Esophagus muscularis mucosa (tissue), 4 donors: ENCODE measurements around the gene PTPN3. TPM values are rescaled to one million over a fixed set of nuclear protein-coding genes. Genes with fewer than 3 reads are reported as not detected.
A peak's percentile ranks its signal among the peaks of the same experiment; 100 is the strongest.

Experiments used
- DNase-seq: peaks from one replicate; pipeline ENCODE4 v3.0.0-alpha.2; 2017; ENCODE audit errors: extremely low spot score
- H3K27ac ChIP-seq, 4 donors: fragments of 200-600 bp; sonication (generic); replicated peaks in 1 of 4; 1 replicate in 3 of 4; 2 replicates in 1 of 4; pipeline ENCODE4 v1.5.1; 2016 to 2019; ENCODE audit warnings: mild to moderate bottlenecking in 1 of 4
- H3K27me3 ChIP-seq, 4 donors: fragments of 200-600 bp; sonication (generic); one replicate each; pipeline versions ENCODE4 v1.5.1 to v1.6.0; 2016 to 2019
- H3K36me3 ChIP-seq, 4 donors: fragments of 200-600 bp; sonication (generic); one replicate each; pipeline ENCODE4 v1.5.1; 2016 to 2019
- H3K4me1 ChIP-seq, 4 donors: fragments of 200-600 bp; sonication (generic); one replicate each; pipeline ENCODE4 v1.5.1; 2016 to 2019
- H3K4me3 ChIP-seq, 4 donors: fragments of 200-600 bp; sonication (generic); 1 replicate in 2 of 4; 2 replicates in 2 of 4; pipeline ENCODE4 v1.5.1; 2016 to 2019; ENCODE audit warnings: mild to moderate bottlenecking in 4 of 4, moderate library complexity in 1 of 4
- H3K9me3 ChIP-seq, 4 donors: fragments of 200-600 bp; sonication (generic); 1 replicate in 3 of 4; 2 replicates in 1 of 4; pipeline ENCODE4 v1.5.1; 2016 to 2019
- EP300 ChIP-seq: sonication (generic); formaldehyde crosslinking; IDR thresholded peaks from one replicate; pipeline ENCODE4 v1.6.1; 2017; ENCODE audit warnings: antibody characterized with exemption
- POLR2A ChIP-seq: fragments of 450-650 bp; IDR thresholded peaks from one replicate; pipeline ENCODE4 v1.6.1; 2017; ENCODE audit warnings: antibody characterized with exemption, moderate library complexity, mild to moderate bottlenecking, low read depth
- POLR2AphosphoS5 ChIP-seq, 2 donors: sonication (generic); formaldehyde crosslinking; IDR thresholded peaks; one replicate each; pipeline ENCODE4 v1.6.1; 2017; ENCODE audit warnings: antibody characterized with exemption in 2 of 2
- WGBS: methylation state at CpG from one replicate; pipeline ENCODE4 v1.1.5; 2018; 5-methylcytosine and 5-hydroxymethylcytosine counted together
- intact Hi-C: fragments of 100-400 bp; cut with DNase I; formaldehyde crosslinking; loops from one replicate; pipeline ENCODE4 v1.15.1; 2023
- total RNA-seq, 4 donors: library from RNA; depleted of rRNA; stranded (reverse); fragments of >200 nt; gene quantifications; one replicate each; pipeline versions ENCODE4 v1.1.0 to v1.2.1, GENCODE V29; 2016
- TF ChIP-seq, protein P1 (sequence below), 3 experiments: fragments of 200-600 bp in 2 of 3; fragments of 450-650 bp in 1 of 3; sonication (generic) in 2 of 3; IDR thresholded peaks; one replicate each; pipeline ENCODE4 v1.5.1; 2017 to 2019; ENCODE audit warnings: antibody characterized with exemption in 3 of 3, mild to moderate bottlenecking in 2 of 3, moderate library complexity in 1 of 3

PTPN3 gene
- total RNA-seq, 4 donors from 2014 or later: 0.83 to 2.0 (median 1.3) TPM

DNA sequence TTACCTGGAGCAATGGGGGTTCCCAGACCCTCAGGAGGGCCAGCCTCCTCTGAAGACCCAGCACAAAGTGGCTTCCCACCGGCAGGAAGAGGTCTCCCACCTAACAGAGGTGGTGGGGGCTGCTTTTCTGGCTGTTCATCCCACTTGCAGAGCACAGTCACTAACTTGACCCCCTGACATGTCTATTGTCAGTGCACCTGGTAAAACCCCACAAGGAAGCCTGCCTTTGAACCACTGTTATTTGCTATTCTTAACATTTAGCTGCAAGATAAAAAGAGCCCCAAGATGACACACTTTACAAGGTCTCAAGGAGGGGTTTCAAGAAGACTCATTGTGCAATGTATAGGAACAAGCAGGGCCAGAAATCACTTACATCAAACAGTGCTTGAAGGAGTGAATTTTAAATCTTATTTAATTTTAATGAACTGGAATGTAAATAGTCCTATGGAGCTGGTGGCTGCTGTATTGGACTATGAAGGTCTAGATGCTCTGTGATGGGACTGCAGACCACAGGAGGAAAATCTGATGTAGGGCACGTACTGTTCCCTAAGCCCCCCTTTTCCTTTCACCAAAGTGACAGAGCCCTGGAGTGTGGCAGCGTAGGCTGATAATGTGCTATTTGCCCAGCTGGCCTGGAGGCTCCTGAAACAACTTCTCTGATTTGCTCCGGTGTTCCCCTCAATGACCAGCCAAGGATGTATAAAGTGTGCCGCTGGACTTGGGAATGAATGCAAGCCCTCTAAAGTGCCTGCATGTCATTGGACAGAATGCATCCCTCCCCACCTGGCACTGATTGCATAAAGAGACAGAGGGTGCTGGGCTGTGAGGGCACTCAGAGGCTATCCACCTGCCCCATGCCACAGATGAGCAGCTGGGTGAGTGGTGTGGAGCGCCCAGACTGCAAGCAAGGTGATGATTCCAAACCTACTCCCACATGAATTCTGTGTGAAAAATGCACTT lies 80.2 kb downstream of the PTPN3 start:
- intact Hi-C loops: no loop called here
- Histone ChIP-seq H3K27me3 (no peaks in the 10 kb centered on the region), H3K4me3 (no peak overlapping the region), H3K36me3 (peaks cover 0 to 5% (median 0%) of the 10 kb centered on the region in 4 donors), H3K27ac (peak overlapping the region; percentile 22 to 55 (median 30)), H3K9me3 (no peaks in the 10 kb centered on the region), H3K4me1 (peaks cover 0 to 14% (median 12%) of the 10 kb centered on the region in 4 donors)
- WGBS: 88% methylated on average over 5 of the region's 6 CpGs
- TF ChIP-seq POLR2AphosphoS5 (IDR thresholded peaks at IDR 0.05): no peak
- TF ChIP-seq, protein P1, sequence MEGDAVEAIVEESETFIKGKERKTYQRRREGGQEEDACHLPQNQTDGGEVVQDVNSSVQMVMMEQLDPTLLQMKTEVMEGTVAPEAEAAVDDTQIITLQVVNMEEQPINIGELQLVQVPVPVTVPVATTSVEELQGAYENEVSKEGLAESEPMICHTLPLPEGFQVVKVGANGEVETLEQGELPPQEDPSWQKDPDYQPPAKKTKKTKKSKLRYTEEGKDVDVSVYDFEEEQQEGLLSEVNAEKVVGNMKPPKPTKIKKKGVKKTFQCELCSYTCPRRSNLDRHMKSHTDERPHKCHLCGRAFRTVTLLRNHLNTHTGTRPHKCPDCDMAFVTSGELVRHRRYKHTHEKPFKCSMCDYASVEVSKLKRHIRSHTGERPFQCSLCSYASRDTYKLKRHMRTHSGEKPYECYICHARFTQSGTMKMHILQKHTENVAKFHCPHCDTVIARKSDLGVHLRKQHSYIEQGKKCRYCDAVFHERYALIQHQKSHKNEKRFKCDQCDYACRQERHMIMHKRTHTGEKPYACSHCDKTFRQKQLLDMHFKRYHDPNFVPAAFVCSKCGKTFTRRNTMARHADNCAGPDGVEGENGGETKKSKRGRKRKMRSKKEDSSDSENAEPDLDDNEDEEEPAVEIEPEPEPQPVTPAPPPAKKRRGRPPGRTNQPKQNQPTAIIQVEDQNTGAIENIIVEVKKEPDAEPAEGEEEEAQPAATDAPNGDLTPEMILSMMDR (IDR thresholded peaks at IDR 0.05): no peak
- TF ChIP-seq EP300: no peak
- TF ChIP-seq POLR2A: no peak
- DNase-seq: no peak

DNA sequence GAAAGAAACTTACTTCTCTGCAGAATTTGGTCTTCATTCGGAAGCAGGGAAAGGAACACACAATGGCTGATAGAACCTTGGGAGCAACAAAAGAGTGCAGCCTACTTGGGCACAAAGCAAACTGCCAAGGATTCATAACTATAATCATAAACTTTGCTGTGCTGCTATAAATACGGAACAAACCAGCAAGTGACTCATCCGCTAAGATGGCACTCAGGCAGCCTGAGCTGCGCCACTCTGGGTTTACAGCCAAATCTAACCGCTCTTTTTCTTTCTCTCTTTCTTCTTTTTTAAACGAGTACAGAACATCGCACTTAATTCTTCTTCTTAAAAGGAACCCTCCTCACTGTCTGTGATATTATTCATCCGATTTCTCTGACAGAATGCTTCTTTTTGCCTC lies 81.1 kb downstream of the PTPN3 start:
- peaks cover 0 to 14% (median 12%) of the 10 kb centered on the region in 4 donors for H3K4me1 ChIP-seq
- H3K36me3 ChIP-seq: peaks cover 0 to 5% (median 0%) of the 10 kb centered on the region in 4 donors
- TF ChIP-seq EP300 (no peak), POLR2AphosphoS5 (IDR thresholded peaks at IDR 0.05) (no peak), POLR2A (no peak)
- TF ChIP-seq, protein P1 (IDR thresholded peaks at IDR 0.05): no peak
- intact Hi-C loops: no loop called here
- no peaks in the 10 kb centered on the region for H3K9me3 ChIP-seq
- DNase-seq: no peak
- no peaks in the 10 kb centered on the region for H3K27me3 ChIP-seq
- peak overlapping the region in 1 of 4 donors; percentile 14 for H3K4me3 ChIP-seq
- 58% methylated on average over 8 of the region's 8 CpGs for WGBS
- H3K27ac ChIP-seq: peak overlapping the region; percentile 22 to 55 (median 30)

DNA sequence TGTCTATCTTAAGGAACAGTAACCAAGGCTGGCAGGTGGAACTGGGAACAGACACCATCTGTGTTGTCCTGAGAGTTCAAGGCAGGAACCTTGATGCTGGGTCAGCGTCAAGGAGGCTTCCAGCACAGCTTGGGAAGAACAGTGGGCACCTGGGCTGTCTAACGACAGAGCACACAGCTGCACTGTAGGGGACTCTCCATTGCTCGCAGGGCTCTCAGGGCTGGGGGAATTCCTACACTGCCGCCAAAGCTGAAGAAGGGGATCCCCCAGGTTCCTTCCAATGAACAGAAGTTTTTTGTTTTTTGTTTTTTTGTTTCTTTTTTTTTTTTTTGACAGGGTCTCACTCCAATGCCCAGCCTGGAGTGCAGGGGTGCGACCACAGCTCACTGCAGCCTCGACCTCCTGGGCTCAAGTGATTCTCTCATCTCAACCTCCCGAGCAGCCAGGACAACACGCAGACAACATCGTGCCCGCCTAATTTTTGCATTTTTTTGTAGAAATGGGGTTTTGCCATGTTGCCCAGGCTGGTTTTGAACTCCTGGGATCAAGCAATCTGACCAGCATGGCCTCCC lies 81.9 kb downstream of the PTPN3 start:
- TF ChIP-seq EP300 (no peak), POLR2A (no peak), POLR2AphosphoS5 (IDR thresholded peaks at IDR 0.05) (no peak)
- TF ChIP-seq, protein P1 (IDR thresholded peaks at IDR 0.05): no peak
- intact Hi-C loops: no loop called here
- Histone ChIP-seq H3K4me3 (no peak overlapping the region), H3K27me3 (no peaks in the 10 kb centered on the region), H3K4me1 (peaks cover 0 to 14% (median 10%) of the 10 kb centered on the region in 4 donors), H3K9me3 (no peaks in the 10 kb centered on the region), H3K27ac (peak overlapping the region in 1 of 4 donors; percentile 55), H3K36me3 (peaks cover 0 to 5% (median 0%) of the 10 kb centered on the region in 4 donors)
- no peak for DNase-seq
- WGBS: 90% methylated on average over 10 of the region's 10 CpGs

DNA sequence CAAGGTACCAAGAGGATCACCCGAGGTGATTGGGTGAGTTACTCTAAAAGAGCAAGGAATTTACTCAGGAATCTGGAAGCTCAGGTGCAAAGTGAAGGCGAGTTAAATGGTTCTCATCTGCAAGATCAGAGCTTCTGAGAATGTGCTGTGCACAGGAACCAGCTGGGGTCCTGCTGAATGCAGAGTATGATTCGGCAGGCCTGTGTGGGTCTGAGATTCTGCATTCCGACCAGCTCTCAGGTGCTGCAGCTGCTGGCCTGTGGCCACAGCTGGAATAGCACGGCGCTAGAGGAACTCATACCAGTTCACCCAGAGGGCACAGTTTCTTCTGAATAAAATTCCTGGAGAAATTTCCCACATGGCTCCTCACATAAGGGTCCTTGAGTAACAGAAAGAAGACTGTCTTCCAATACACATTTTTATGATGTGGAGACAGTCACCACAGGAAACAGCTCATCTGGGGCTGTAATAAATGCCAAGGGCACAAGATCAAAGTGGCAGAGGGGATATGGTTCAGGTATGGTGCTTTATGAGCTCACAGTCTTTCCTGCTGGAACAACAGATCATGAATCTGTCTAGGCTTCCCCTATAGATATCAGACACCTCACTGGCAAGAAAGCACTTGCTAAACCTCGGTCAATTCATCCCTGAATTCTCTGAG lies 83.9 kb downstream of the PTPN3 start:
- Histone ChIP-seq H3K9me3 (no peaks in the 10 kb centered on the region), H3K27me3 (no peaks in the 10 kb centered on the region), H3K4me1 (peaks cover 0 to 14% (median 10%) of the 10 kb centered on the region in 4 donors), H3K27ac (no peak overlapping the region), H3K36me3 (peaks cover 0 to 15% (median 0%) of the 10 kb centered on the region in 4 donors), H3K4me3 (no peak overlapping the region)
- intact Hi-C loops: no loop called here
- no peak for TF ChIP-seq EP300
- TF ChIP-seq POLR2AphosphoS5 (IDR thresholded peaks at IDR 0.05): no peak
- TF ChIP-seq POLR2A: no peak
- TF ChIP-seq, protein P1 (IDR thresholded peaks at IDR 0.05): no peak
- no peak for DNase-seq
- WGBS: 60% methylated on average over 4 of the region's 7 CpGs
